Measurements from ENCODE around the gene HOXB9.

- TF ChIP-seq, protein P1, sequence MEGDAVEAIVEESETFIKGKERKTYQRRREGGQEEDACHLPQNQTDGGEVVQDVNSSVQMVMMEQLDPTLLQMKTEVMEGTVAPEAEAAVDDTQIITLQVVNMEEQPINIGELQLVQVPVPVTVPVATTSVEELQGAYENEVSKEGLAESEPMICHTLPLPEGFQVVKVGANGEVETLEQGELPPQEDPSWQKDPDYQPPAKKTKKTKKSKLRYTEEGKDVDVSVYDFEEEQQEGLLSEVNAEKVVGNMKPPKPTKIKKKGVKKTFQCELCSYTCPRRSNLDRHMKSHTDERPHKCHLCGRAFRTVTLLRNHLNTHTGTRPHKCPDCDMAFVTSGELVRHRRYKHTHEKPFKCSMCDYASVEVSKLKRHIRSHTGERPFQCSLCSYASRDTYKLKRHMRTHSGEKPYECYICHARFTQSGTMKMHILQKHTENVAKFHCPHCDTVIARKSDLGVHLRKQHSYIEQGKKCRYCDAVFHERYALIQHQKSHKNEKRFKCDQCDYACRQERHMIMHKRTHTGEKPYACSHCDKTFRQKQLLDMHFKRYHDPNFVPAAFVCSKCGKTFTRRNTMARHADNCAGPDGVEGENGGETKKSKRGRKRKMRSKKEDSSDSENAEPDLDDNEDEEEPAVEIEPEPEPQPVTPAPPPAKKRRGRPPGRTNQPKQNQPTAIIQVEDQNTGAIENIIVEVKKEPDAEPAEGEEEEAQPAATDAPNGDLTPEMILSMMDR (conservative IDR thresholded peaks at IDR 0.05 in 1 of 2, IDR thresholded peaks at IDR 0.05 in 1 of 2; ENCODE audit: low read depth in 1 of 2, low read length in 2 of 2) = no peak
- no peak for TF ChIP-seq EZH2 (IDR thresholded peaks at IDR 0.05; ENCODE audit: low read length, missing control alignments)
These were observed 22.0 kb downstream of the HOXB9 start for GRCh38 chr17:48603959-48604769.

Measured in fibroblast of lung (primary cell).